Stimulated activated CD4-positive, alpha-beta T cell treated with anti-CD3 and anti-CD28 coated beads, Interleukin-2, amount 100 ng/mL, for 48 hours (primary cell): ENCODE measurements around the gene SYPL1.
A peak's percentile ranks its signal among the peaks of the same experiment; 100 is the strongest.

Source experiments
- DNase-seq, 2 donors: peaks; one replicate each; pipeline ENCODE4 v3.0.0-alpha.2; 2020

SYPL1 gene

GRCh38 chr7:106089647-106090046 lies 22.5 kb downstream of the SYPL1 start:
- no peak for DNase-seq

DNA sequence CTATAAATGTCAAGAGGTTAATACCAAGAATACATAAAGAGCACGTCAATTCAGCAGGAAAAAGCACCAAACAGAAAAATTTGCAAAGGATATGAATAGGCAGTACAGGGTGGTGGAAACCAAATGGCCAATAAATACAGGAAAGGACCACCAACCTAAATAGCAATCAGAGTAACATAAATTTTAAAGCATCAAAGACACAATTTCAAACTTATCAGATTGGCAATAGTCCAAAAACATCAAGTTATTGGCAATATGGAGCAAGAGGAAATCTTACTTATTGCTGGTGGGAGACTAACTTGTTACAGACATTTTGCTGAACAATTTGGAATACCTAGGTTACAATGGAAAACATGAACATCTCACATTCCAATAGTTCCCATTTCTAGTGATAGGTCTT lies 24.1 kb downstream of the SYPL1 start:
- no peak for DNase-seq

DNA sequence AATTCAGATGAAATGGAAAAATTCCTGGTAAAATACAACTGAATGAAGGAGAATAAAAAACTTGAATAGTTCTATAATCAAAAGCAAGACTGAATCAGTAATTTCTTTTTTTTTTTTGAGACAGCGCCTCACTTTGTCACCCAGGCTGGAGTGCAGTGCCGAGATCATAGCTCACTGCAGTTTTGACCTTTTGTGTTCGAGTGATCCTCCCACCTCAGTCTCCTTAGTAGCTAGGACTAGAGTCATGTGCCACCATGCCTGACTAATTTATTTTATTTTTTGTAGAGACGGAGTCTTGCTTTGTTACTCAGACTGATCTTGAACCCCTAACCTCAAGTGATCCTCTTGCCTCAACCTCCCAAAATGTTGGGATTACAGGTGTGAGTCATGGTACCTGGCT lies 26.1 kb downstream of the SYPL1 start:
- DNase-seq, result no peak

DNA sequence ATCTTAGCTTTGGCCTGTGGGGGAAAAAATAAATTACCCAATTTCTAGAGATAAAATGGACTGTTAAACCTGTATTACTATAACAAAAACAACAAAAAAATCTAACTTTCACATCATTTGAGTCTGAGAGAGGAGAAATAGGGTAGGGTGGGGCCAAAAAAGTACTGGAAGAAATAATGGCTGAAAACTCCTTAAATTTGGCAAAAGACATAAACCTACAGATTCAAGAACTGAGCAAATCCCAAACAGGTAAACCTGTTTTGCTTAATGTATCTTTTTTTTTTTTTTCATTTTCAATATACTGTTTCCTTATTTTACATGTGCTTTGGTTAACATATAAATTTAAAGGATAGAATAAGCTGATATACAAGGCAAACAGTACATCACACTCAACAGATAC lies 27.1 kb downstream of the SYPL1 start:
- DNase-seq, result no peak

DNA sequence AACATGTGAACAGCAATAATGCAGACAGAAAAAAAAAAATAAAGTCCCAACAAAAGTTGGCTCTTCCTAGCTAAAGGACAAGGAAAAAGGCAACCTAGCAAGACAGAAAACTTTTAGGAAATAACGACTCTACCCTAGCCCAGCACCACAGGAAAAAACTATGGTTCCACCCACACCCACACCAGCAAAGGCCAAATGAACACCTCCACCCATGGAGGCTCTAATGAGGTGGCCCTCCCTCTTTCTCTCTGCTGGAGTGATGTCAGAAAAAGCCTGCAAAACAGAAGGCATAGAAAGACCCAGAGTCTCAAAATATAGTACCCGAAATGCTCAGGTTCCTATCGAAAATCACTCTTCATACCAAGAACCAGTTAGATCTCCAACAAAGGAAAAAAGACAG lies 28.4 kb downstream of the SYPL1 start:
- no peak for DNase-seq

DNA sequence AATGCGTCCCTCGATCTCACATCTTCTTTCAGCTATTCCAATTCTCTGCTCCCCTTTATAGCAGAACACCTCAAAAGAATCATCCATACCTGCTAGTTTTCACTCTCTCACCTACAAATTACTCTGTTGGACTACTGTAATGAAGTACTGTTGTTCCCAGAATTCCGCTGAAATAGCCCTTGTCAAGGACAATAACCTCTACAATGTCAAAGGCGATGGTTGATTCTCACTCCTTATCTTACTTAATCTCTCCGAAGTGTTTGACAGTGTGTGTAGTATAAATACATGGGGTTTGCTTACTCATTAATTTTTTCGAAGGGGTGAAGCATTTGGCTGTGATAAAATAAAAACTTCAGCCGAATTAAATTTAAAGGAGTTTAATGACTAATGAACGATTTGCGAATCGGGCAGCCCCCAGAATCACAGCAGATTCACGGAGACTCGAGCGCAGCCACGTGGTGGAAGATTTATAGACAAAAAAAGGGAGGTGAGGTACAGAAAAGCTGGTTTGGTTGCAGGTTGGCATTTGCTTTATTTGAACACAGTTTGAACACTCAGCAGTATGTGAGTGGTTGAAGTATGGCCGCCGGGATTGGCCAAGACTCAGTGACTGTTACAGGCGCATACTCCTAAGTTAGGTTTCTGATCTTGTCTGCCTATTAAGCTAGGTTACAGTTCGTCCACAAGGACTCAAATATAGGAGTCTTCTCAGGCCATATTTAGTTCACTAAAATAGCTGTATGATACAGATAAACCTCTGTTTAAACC lies 29.8 kb downstream of the SYPL1 start:
- no peak for DNase-seq

DNA sequence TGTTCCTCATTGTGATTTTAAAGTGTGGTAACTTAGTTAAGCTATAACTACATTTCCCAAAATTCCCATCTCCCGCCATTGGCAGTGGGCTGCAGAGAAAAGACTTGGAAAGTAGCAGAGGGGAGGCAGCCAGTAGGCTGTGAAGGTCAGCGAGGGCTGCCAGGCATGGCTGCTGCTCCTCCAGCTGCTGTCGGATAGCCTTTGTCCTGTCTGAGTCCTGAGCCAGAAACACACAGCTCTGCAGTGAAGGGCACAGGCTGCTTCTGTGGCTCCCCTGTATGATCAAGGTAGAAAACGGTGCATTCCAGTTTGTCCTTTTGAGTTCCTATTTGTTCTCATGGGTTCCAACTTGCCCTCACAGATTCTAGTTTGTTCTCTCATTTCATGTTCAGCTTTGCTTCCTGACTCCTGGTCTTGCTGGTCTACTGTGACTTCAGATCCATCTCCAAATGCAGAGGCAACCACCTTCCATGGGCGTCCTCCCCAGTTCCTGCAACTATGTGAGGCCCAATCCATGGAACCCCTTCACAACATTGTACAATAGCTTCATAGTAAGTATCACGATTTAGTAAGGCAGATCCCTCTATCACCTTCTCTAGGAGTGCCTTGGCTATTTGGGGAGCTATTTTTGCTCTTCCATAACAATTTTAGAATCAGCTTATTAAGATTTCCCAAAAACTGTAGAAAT lies 31.7 kb downstream of the SYPL1 start:
- no peak for DNase-seq

DNA sequence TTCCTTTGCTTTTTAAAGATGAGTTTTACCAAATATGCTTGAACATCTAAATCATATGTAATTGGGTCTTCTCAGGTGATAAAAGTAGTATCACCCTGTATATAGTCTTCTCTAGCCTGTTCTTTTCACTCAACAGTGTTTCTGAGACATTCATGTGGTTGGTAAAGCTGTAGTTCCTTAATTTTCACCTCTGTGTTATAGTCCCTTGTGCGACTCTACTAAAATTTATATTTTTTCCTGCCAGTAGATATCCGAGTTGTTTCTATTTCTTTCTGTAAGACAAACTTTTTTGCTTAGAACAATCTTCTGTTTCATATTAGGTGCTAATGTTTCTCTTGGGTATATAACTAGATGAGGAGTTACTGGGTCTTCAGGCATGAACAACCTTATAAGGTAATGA lies 35.6 kb downstream of the SYPL1 start:
- no peak for DNase-seq

DNA sequence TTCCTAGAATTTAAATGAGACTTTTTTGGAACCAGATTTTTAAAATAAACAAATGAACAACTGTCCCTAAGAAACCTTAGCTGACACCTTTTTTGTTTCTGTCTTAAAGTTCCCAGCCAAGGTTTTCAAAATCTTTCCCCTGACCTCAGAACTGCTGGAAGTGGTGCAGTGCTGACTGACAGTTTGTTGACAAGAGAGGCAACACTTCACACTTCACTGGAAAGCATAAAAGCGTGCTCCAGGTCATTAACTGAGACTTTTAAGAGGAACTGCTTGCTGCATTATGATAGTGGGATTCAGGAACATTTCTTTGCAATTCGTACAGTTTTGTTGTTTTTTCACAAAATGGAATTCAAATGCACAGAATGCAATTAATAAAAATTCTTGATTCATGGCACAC lies 36.2 kb downstream of the SYPL1 start:
- DNase-seq, result no peak

DNA sequence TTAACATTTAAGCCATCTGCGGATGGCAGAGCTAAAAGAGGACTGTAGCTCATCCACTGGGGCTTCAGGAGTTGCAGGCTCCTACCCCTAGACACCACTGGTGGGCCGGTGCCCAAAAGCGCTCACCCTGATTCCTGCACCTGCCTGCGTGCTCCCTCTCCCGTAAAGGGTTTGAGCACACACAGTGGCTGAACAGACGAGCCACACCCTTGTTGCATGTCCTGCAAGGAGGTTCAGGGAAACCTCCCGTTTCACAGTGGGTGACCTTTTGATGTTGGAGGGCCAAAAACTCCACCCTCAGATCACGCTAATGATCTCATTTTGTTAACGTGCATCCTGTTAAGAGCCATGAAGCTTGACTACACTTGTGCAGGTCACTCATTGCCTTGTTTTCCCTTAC lies 37.9 kb downstream of the SYPL1 start:
- DNase-seq, result no peak

- no peak for DNase-seq
Measured at GRCh38 chr7:106073701-106074100, 38.4 kb downstream of the SYPL1 start.

GRCh38 chr7:106072715-106073091 lies 39.4 kb downstream of the SYPL1 start:
- no peak for DNase-seq

GRCh38 chr7:106071999-106072714 lies 40.0 kb downstream of the SYPL1 start:
- DNase-seq, result no peak

DNA sequence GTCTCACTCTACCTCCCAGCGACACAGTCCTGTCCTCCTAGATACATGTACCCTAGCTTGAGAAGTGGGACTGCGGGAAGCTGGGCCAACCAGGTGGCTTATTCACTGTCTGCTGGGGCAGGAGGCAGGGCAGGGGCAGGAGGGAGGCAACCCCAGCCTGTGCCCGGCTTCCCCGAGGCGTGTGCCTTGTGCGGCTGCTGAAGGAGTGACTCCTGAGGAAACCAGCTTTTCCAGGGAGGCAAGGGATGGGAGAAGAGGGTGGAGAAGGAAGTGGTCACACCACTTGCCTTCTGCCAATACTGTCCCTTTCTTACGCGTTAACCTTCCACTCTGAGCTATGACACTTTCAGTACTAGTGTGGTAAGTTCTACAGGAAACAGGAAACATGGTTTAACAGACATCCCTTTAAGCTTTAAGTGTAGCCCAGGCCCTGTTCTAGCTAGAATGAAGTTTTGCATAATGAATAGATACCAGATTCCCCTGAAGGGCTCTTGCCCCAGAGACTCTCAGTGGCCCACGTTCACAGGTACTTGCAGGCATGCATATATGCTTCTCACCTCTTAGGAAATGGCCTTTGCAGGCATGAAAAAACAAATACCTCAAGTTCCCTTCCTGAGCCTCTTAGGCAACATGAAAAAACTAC lies 40.6 kb downstream of the SYPL1 start:
- DNase-seq, result peak; percentile 19 to 25

DNA sequence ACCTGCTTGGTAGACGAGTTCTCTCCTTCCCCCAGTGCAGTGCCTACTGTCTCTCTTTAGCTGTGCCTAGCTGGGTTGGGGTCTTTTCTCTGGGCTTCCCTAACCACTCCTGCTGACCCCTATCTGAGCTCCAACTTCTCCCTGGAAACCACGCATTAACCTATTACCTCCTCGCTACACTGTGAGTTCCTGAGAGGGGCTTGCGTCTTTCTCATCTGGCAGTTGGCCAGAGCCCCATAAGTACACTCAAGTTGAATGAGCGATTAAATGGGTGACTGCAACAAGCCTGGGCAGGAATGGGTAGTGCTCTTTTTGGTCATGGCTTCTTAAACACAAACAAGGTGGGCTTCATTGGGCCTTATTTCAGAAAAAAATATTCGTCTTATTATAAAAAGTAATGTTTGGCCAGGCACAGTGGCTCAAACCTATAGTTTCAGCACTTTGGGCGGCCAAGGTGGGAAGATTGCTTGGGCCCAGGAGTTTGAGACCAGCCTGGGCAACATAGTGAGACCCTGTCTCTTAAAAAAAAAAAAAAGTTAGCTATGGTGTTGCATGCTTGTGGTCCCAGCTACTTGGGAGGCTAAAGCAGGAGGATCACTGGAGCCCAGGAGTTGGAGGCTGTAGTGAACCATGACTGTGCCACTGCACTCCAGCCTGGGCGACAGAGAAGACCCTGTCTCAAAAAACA lies 41.4 kb downstream of the SYPL1 start:
- DNase-seq, result no peak

DNA sequence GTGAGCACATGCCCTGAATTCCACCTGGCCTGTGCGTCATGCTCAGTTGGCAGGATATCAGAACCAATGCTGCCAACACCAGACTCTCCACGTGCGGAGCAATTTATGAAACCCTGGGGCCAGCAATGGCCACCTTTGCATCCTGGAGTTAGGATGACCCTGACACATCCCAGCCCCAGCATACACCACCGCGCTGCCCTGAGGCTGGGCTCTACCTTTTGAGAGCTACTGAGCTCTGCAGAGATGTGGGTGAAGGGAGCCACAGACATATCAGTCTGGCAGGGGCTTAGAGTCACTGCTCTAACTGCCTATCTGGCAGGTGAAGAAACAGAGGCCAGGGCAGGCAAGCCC lies 41.9 kb downstream of the SYPL1 start:
- DNase-seq, result no peak

DNA sequence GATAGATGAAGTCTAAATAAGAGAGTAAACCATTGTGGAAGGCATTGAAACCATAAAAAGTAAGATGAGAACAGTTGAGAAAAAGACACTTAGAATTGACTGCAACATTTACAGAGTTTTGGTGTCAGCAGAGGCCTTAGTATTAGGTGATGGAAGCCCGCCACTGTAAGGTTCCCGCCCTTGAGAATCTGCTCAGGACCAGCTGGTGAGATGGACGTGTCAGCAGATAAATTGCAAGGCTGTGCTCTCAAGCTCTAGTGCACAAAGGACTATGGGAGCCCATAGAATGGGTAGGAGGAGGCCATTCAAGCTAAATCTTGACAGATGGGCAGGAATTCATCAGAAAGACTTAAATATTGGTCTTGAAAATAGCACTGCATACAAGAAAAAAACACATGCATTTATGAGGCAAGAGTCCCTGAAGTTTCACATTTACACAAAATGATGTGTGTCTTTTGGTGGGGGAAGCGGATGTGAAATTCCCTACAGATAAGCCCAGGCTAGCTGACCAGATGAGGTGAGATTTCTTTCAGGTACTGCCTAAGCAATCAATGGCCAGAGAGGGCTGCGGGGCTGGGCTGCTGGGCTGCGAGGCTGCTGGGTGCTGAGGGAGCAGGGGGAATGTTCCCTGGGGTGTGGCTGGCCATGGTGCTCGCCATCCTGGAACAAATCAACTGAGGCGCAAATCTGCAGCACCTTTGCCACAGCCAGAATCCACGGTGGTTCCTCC lies 42.5 kb downstream of the SYPL1 start:
- no peak for DNase-seq

GRCh38 chr7:106068986-106069385 lies 43.1 kb downstream of the SYPL1 start:
- DNase-seq, result no peak

GRCh38 chr7:106068538-106068961 lies 43.6 kb downstream of the SYPL1 start:
- DNase-seq, result no peak

- DNase-seq, result no peak
Measured at GRCh38 chr7:106067678-106068077, 44.4 kb downstream of the SYPL1 start.

DNA sequence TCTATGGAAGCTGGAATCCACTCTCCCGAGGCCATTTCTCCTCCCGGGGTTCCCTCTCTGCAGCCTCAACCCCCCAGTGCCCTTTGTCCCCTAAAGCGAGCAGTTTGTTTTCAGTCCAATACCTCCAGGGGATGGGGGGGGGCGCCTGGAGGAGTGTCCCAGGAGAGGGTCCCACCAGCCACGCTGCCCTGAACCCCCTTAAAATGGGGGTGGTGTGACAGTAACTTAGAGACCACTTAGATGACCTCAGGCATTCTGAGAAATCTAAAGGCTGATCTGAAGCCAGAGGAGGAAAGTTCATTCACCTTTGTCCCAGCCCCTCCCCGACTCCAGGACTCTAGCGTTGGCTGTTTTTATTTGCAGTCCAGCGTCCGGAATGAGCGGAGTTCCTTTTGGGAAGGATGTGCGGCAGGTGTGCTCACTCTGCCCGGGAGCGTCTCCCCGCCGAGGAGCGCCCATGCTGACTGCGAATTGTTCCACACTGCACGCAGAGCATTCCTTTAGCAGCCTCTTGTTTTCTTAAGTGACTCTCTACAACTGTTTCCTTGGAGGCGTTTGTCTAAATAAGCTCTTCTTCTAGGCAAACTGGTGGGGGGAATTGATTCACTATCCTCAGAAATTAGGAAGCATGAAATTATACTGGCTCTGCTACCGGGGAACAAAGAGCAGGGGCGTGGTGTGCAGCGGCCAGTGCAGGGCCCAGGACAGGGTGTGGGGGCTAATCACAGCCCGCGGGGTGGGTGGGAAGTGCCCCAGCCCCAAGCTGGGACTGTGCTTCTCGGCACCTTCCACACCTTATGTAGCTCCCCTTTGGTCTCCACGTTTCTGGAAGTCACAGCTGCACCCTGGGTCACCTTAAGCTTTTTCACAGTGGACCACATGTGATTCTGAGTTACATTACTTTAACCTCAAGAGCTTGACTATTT lies 46.3 kb downstream of the SYPL1 start:
- no peak for DNase-seq
